Measurements from ENCODE around the gene NEK1. TPM values are rescaled to one million over a fixed set of nuclear protein-coding genes. Genes with fewer than 3 reads are reported as not detected.

The NEK1 gene
- total and polyA plus RNA-seq, 2 of the 4 experiments (the other 2 are of a cell fraction), result 3.3 to 3.9 TPM

GRCh38 chr4:169398316-169398715 lies 214.1 kb downstream of the NEK1 start:
- peak overlapping the region; percentile 53 for H2BK5ac ChIP-seq (ENCODE audit: low read depth, low read length, poor library complexity, severe bottlenecking)
- no peaks in the 10 kb centered on the region for H3K27me3 ChIP-seq (ENCODE audit: control insufficient read depth, insufficient read depth, low read length)
- no peak overlapping the region for H3K14ac ChIP-seq (replicated peaks; ENCODE audit: low read depth, low read length)
- H3K9me1 ChIP-seq (ENCODE audit: insufficient read depth, low read length), result no peaks in the 10 kb centered on the region; the same call in 1 of the 2 replicates
- H4K8ac ChIP-seq (ENCODE audit: low read depth in 2 of 2, low read length in 2 of 2), result no peak overlapping the region
- H3K4me1 ChIP-seq (ENCODE audit: control insufficient read depth, insufficient read depth, low read length), result no peaks in the 10 kb centered on the region; the same call in 1 of the 2 replicates
- no peak overlapping the region for H3K27ac ChIP-seq (ENCODE audit: insufficient read depth, low read length)
- no peaks in the 10 kb centered on the region for H3K9me3 ChIP-seq (ENCODE audit: control insufficient read depth, insufficient read depth, low read length)
- H2BK120ac ChIP-seq (ENCODE audit: low read depth, low read length), result no peak overlapping the region
- no peak overlapping the region for H3K4me2 ChIP-seq (ENCODE audit: low read depth, low read length)
- no TSS peak for BruUV-seq (replicated peaks)
- no peak overlapping the region for H4K5ac ChIP-seq (ENCODE audit: low read depth, low read length)
- H2AK5ac ChIP-seq (ENCODE audit: low read depth, low read length), result no peak overlapping the region
- H3K9ac ChIP-seq (ENCODE audit: low read depth, low read length), result no peak overlapping the region
- H2AFZ ChIP-seq (replicated peaks; ENCODE audit: low read length, poor library complexity), result no peak overlapping the region
- POLR2A ChIA-PET (ENCODE audit: unreplicated experiment), result no interaction called here
- H4K20me1 ChIP-seq (ENCODE audit: insufficient read depth, low read length), result no peaks in the 10 kb centered on the region
- dilution Hi-C loops (cut with HindIII; ENCODE audit: low sequenced_read_pairs, unreplicated experiment), result no loop called here
- H3K56ac ChIP-seq (ENCODE audit: extremely low read depth, insufficient read depth, low read length), result no peak overlapping the region
- in situ Hi-C loops (cut with MboI; ENCODE audit: low sequenced_read_pairs), result no loop called here
- TF ChIP-seq MAFK (IDR thresholded peaks at IDR 0.05; ENCODE audit: low read depth, low read length), result no peak
- no peak for TF ChIP-seq MAZ (IDR thresholded peaks at IDR 0.05; ENCODE audit: borderline replicate concordance, low read depth, low read length)
- no peak for TF ChIP-seq USF2 (IDR thresholded peaks at IDR 0.05; ENCODE audit: low read depth, low read length)
- TF ChIP-seq FOS (IDR thresholded peaks at IDR 0.05; ENCODE audit: low read depth, low read length), result no peak; the same call in 1 of the 2 replicates
- TF ChIP-seq SMC3 (IDR thresholded peaks at IDR 0.05; ENCODE audit: low read depth, low read length), result no peak
- no peak for TF ChIP-seq ELK1 (IDR thresholded peaks at IDR 0.05; ENCODE audit: borderline replicate concordance, low read depth, low read length)
- TF ChIP-seq NFE2L2 (IDR thresholded peaks at IDR 0.05; ENCODE audit: low read depth, low read length), result no peak
- no peak for TF ChIP-seq MXI1 (IDR thresholded peaks at IDR 0.05; ENCODE audit: borderline replicate concordance, low read depth, low read length)
- no peak for TF ChIP-seq CEBPB (IDR thresholded peaks at IDR 0.05; ENCODE audit: low read depth, low read length)
- no peak for TF ChIP-seq RFX5 (IDR thresholded peaks at IDR 0.05; ENCODE audit: low read depth, low read length)
- no peak for TF ChIP-seq CHD1 (IDR thresholded peaks at IDR 0.05; ENCODE audit: low read depth, low read length)
- no peak for TF ChIP-seq RAD21 (IDR thresholded peaks at IDR 0.05; ENCODE audit: low read length)
- no peak overlapping the region for H3K18ac ChIP-seq (ENCODE audit: low read depth, low read length)
- no peak overlapping the region for H4K91ac ChIP-seq (ENCODE audit: insufficient read depth, low read depth, low read length)
- no peak overlapping the region for H2BK15ac ChIP-seq (ENCODE audit: low read depth, low read length)
- no peak overlapping the region for H3K23ac ChIP-seq (ENCODE audit: low read depth, low read length)
- H3K36me3 ChIP-seq (ENCODE audit: control insufficient read depth, insufficient read depth, low read length), result 0 out of 2 replicates have a peak, but pooled peaks cover 1% of the 10 kb centered on the region
- CTCF ChIA-PET, result no interaction called here
- intact Hi-C loops (cut with micrococcal nuclease), result no loop called here
- H2BK20ac ChIP-seq (ENCODE audit: low read depth, low read length), result no peak overlapping the region
- no peak overlapping the region for H3K4me3 ChIP-seq (ENCODE audit: insufficient read depth, low read depth, low read length)
- H2AK9ac ChIP-seq (replicated peaks; ENCODE audit: low read depth, low read length, poor library complexity), result no peak overlapping the region
- H3K4ac ChIP-seq (ENCODE audit: low read depth, low read length), result no peak overlapping the region
- DNase-seq, result peak; percentile 76
- no peaks in the 10 kb centered on the region for H3K79me1 ChIP-seq (ENCODE audit: low read depth in 1 of 2, low read length in 2 of 2)
- peak; percentile 48 for ATAC-seq (ENCODE audit: low read depth)

All from IMR-90 (cell line).